GM12874 (cell line): ENCODE measurements around the gene ELANE.

Experiments
- CTCF ChIP-seq: IDR thresholded peaks from 2 replicates; pipeline ENCODE4 v1.5.1; 2011; ENCODE audit warnings: low read depth, mild to moderate bottlenecking, control low read depth, low read length, moderate library complexity; ENCODE audit not compliant: insufficient read depth

Gene ELANE

GRCh38 chr19:850221-850978, 1.7 kb upstream of the ELANE start:
- TF ChIP-seq CTCF = no peak

- TF ChIP-seq CTCF = no peak
These were observed 1.1 kb upstream of the ELANE start for GRCh38 chr19:850979-851335.

- no peak for TF ChIP-seq CTCF
These were observed 997 bp downstream of the ELANE start for GRCh38 chr19:853014-853585.

GRCh38 chr19:854549-854948, 2.4 kb downstream of the ELANE start:
- no peak for TF ChIP-seq CTCF

GRCh38 chr19:855142-855541, 3.0 kb downstream of the ELANE start:
- no peak for TF ChIP-seq CTCF

- TF ChIP-seq CTCF = no peak
These were observed 3.5 kb downstream of the ELANE start for GRCh38 chr19:855566-856120.

GRCh38 chr19:858284-858683, 6.2 kb downstream of the ELANE start:
- TF ChIP-seq CTCF = no peak
